KOPT-K1 (cell line): ENCODE data around the gene SELENOI.

ENCODE experiments used
- H3K27ac ChIP-seq: fragments of 200-600 bp; sonication (generic); 2 replicates; pipeline ENCODE4 v1.5.1; 2016; ENCODE audit warnings: antibody characterized with exemption, mild to moderate bottlenecking, low read depth, low read length; ENCODE audit not compliant: poor library complexity, severe bottlenecking
- H3K36me3 ChIP-seq: fragments of 200-600 bp; sonication (generic); 2 replicates; pipeline ENCODE4 v1.5.1; 2017; ENCODE audit warnings: antibody characterized with exemption, mild to moderate bottlenecking, low read length, moderate library complexity; ENCODE audit not compliant: insufficient read depth
- H3K9me3 ChIP-seq: fragments of 200-600 bp; sonication (generic); 2 replicates; pipeline ENCODE4 v1.5.1; 2017; ENCODE audit warnings: antibody characterized with exemption, low read length, mild to moderate bottlenecking; ENCODE audit not compliant: insufficient read depth, poor library complexity, severe bottlenecking

The SELENOI gene

GRCh38 chr2:26430826-26431225 is 84.9 kb downstream of the SELENOI start:
- Histone ChIP-seq H3K36me3 (no peaks in the 10 kb centered on the region), H3K9me3 (no peaks in the 10 kb centered on the region), H3K27ac (no peak overlapping the region)

- Histone ChIP-seq H3K9me3 (no peaks in the 10 kb centered on the region), H3K36me3 (no peaks in the 10 kb centered on the region), H3K27ac (no peak overlapping the region)
These were observed 86.4 kb downstream of the SELENOI start for GRCh38 chr2:26432363-26432762.

GRCh38 chr2:26432859-26433258 is 86.9 kb downstream of the SELENOI start:
- Histone ChIP-seq H3K36me3 (no peaks in the 10 kb centered on the region), H3K27ac (no peak overlapping the region), H3K9me3 (no peaks in the 10 kb centered on the region)

GRCh38 chr2:26435106-26435505 is 89.2 kb downstream of the SELENOI start:
- no peak overlapping the region for H3K27ac ChIP-seq
- no peaks in the 10 kb centered on the region for H3K36me3 ChIP-seq
- H3K9me3 ChIP-seq = no peaks in the 10 kb centered on the region

GRCh38 chr2:26438526-26438925 is 92.6 kb downstream of the SELENOI start:
- no peaks in the 10 kb centered on the region for H3K9me3 ChIP-seq
- H3K27ac ChIP-seq = no peak overlapping the region

GRCh38 chr2:26438926-26439325 is 93.0 kb downstream of the SELENOI start:
- H3K36me3 ChIP-seq = no peaks in the 10 kb centered on the region
- no peak overlapping the region for H3K27ac ChIP-seq
- H3K9me3 ChIP-seq = no peaks in the 10 kb centered on the region

More at GRCh38 chr2:26438526-26438925, 92.6 kb downstream of the SELENOI start:
- no peaks in the 10 kb centered on the region for H3K36me3 ChIP-seq

GRCh38 chr2:26442301-26442700 is 96.4 kb downstream of the SELENOI start:
- no peak overlapping the region for H3K27ac ChIP-seq
- H3K36me3 ChIP-seq = no peaks in the 10 kb centered on the region
- H3K9me3 ChIP-seq = no peaks in the 10 kb centered on the region

- no peaks in the 10 kb centered on the region for H3K36me3 ChIP-seq
- H3K27ac ChIP-seq = no peak overlapping the region
These were observed 96.8 kb downstream of the SELENOI start for GRCh38 chr2:26442707-26443106.

GRCh38 chr2:26444236-26444635 is 98.3 kb downstream of the SELENOI start:
- Histone ChIP-seq H3K36me3 (no peaks in the 10 kb centered on the region), H3K9me3 (no peaks in the 10 kb centered on the region), H3K27ac (no peak overlapping the region)

More at GRCh38 chr2:26442707-26443106, 96.8 kb downstream of the SELENOI start:
- no peaks in the 10 kb centered on the region for H3K9me3 ChIP-seq
